Adrenal gland (tissue), 5 donors: ENCODE results near the gene VPS33A.

ENCODE experiments used
- CTCF ChIP-seq, 6 experiments: fragments of 450-650 bp in 4 of 6; fragments of 200-600 bp in 2 of 6; sonication (generic) in 1 of 6; IDR thresholded peaks; 1 replicate in 5 of 6; 2 replicates in 1 of 6; pipeline versions ENCODE4 v1.5.1 to v1.8.0; 2016 to 2021; ENCODE audit warnings: antibody characterized with exemption in 6 of 6, mild to moderate bottlenecking in 2 of 6, moderate library complexity in 1 of 6
- POLR2A ChIP-seq, 2 donors: fragments of 450-650 bp; IDR thresholded peaks; one replicate each; pipeline ENCODE4 v1.6.1; 2017; ENCODE audit warnings: antibody characterized with exemption in 2 of 2, mild to moderate bottlenecking in 2 of 2, moderate library complexity in 1 of 2
- donor health status: DM: no; HTN: no; CAD: no.

GRCh38 chr12:122275459-122275858 lies 9.2 kb upstream of the VPS33A start:
- TF ChIP-seq CTCF (IDR thresholded peaks at IDR 0.05) = no peak
- TF ChIP-seq POLR2A (IDR thresholded peaks at IDR 0.05) = no peak
